GM19193 (cell line): ENCODE measurements around the gene SSC5D.

Experiments
- POLR2A ChIP-seq: IDR thresholded peaks from 4 replicates; pipeline ENCODE4 v1.6.1; 2011; ENCODE audit not compliant: insufficient read depth, insufficient read length; ENCODE audit errors: extremely low read depth

SSC5D gene

GRCh38 chr19:55462722-55463121 is 25.5 kb upstream of the SSC5D start:
- TF ChIP-seq POLR2A, result no peak

GRCh38 chr19:55463583-55464031 is 24.6 kb upstream of the SSC5D start:
- TF ChIP-seq POLR2A, result no peak

- TF ChIP-seq POLR2A, result no peak
Measured at GRCh38 chr19:55464039-55464661, 24.1 kb upstream of the SSC5D start.

- no peak for TF ChIP-seq POLR2A
Measured at GRCh38 chr19:55464662-55465054, 23.6 kb upstream of the SSC5D start, which contains the start of gene C19orf85. Gene C19orf85, minus strand, starts transcription at chr19:55464751. Its CDS starts 197 bp downstream, at chr19:55464554.

GRCh38 chr19:55465460-55466240 is 22.6 kb upstream of the SSC5D start:
- no peak for TF ChIP-seq POLR2A

GRCh38 chr19:55466241-55466614 is 22.0 kb upstream of the SSC5D start:
- TF ChIP-seq POLR2A, result no peak

GRCh38 chr19:55467236-55468053 is 20.8 kb upstream of the SSC5D start:
- no peak for TF ChIP-seq POLR2A

- TF ChIP-seq POLR2A, result no peak
Measured at GRCh38 chr19:55468054-55468393, 20.2 kb upstream of the SSC5D start.

- TF ChIP-seq POLR2A, result no peak
Measured at GRCh38 chr19:55471266-55471665, 17.0 kb upstream of the SSC5D start.

GRCh38 chr19:55472463-55472862 is 15.8 kb upstream of the SSC5D start:
- no peak for TF ChIP-seq POLR2A

GRCh38 chr19:55473225-55474012 is 14.8 kb upstream of the SSC5D start:
- no peak for TF ChIP-seq POLR2A

- TF ChIP-seq POLR2A, result no peak
Measured at GRCh38 chr19:55474269-55475265, 13.7 kb upstream of the SSC5D start.

GRCh38 chr19:55476100-55476775 is 12.0 kb upstream of the SSC5D start, which contains the start of gene ZNF628:
Gene ZNF628, plus strand, starts transcription at chr19:55476617. Its CDS starts 3,294 bp downstream, at chr19:55479911.
- TF ChIP-seq POLR2A, result no peak
